Left lung (tissue), 10 donors: ENCODE measurements around the gene SSNA1. TPM values are rescaled to one million over a fixed set of nuclear protein-coding genes. Genes with fewer than 3 reads are reported as not detected.
A peak's percentile ranks its signal among the peaks of the same experiment; 100 is the strongest.
"Not testable (repeated sequence)": the region's sequence is repeated elsewhere in the genome, so short reads cannot be mapped to it uniquely, and the experiment has no call there.

Source experiments
- ATAC-seq: fragments of 200-7000 bp; cut with Tn5 transposase; one replicate; pipeline ENCODE4 v1.9.1; 2020; ENCODE audit warnings: moderate library complexity
- DNase-seq, 4 donors: peaks; one replicate each; pipeline ENCODE4 v3.0.0-alpha.2; 2013 to 2020
- H3K27ac ChIP-seq, 2 donors: fragments of 200-600 bp; sonication (generic) in 1 of 2; one replicate each; pipeline versions ENCODE4 v1.5.0 to v1.8.0; 2020 to 2021
- H3K27me3 ChIP-seq, 2 donors: fragments of 200-600 bp; sonication (generic) in 1 of 2; one replicate each; pipeline versions ENCODE4 v1.5.0 to v1.8.0; 2020 to 2021
- H3K36me3 ChIP-seq, 2 donors: fragments of 200-600 bp; sonication (generic) in 1 of 2; one replicate each; pipeline versions ENCODE4 v1.5.0 to v1.8.0; 2020 to 2021
- H3K4me1 ChIP-seq, 2 donors: fragments of 200-600 bp; one replicate each; pipeline ENCODE4 v1.8.0; 2021
- H3K4me3 ChIP-seq, 2 donors: fragments of 200-600 bp; sonication (generic) in 1 of 2; one replicate each; pipeline versions ENCODE4 v1.5.0 to v1.8.0; 2020 to 2021; ENCODE audit warnings: mild to moderate bottlenecking in 1 of 2
- H3K9me3 ChIP-seq, 2 donors: fragments of 200-600 bp; sonication (generic) in 1 of 2; one replicate each; pipeline versions ENCODE4 v1.5.0 to v1.8.0; 2020 to 2021
- CTCF ChIP-seq, 2 donors: fragments of 200-600 bp; sonication (generic) in 1 of 2; IDR thresholded peaks; one replicate each; pipeline versions ENCODE4 v1.5.0 to v1.8.0; 2021; ENCODE audit warnings: antibody characterized with exemption in 2 of 2
- intact Hi-C, 2 donors: fragments of 100-400 bp; cut with DNase I; formaldehyde crosslinking; loops; one replicate each; pipeline versions ENCODE4 v1.11.2 to v1.14.2; 2022
- polyA plus RNA-seq, 6 donors: library from polyadenylated mRNA; unstranded; fragments of 120-200 nt; gene quantifications; one replicate each; pipeline ENCODE4 v1.2.1, GENCODE V29; 2013; ENCODE audit not compliant: insufficient read length in 6 of 6
- total RNA-seq, 2 donors: library from RNA; stranded (reverse); fragmentation: NEBNext Ultra II Directional; extraction: Animal tissue kit (Norgen Biotek cat#: 25700); gene quantifications; one replicate each; pipeline ENCODE4 v1.2.1, GENCODE V29; 2021
- donor health status: DM: no; HTN: yes; CAD: no.
- donor health status: DM: no; HTN: no; CAD: no.

Gene SSNA1
- total and polyA plus RNA-seq, 8 donors, result 38.7 to 68.0 (median 53.3) TPM

GRCh38 chr9:137235424-137236237 is 47.2 kb downstream of the SSNA1 start:
- H3K27me3 ChIP-seq, result peaks cover 0 to 55% of the 10 kb centered on the region in 2 donors
- no peaks in the 10 kb centered on the region for H3K9me3 ChIP-seq
- no peak overlapping the region for H3K27ac ChIP-seq
- no peak for DNase-seq
- no peak for TF ChIP-seq CTCF (IDR thresholded peaks at IDR 0.05)
- no peak for ATAC-seq
- intact Hi-C loops, result no loop called here
- peak overlapping the region in 1 of 2 donors; percentile 16 for H3K4me3 ChIP-seq
- H3K4me1 ChIP-seq, result peaks cover 7 to 49% of the 10 kb centered on the region in 2 donors
- H3K36me3 ChIP-seq, result no peaks in the 10 kb centered on the region

- Histone ChIP-seq H3K9me3 (no peaks in the 10 kb centered on the region), H3K4me1 (peaks cover 7 to 49% of the 10 kb centered on the region in 2 donors), H3K36me3 (no peaks in the 10 kb centered on the region), H3K27ac (peak overlapping the region in 1 of 2 donors; percentile 53), H3K27me3 (peaks cover 0 to 48% of the 10 kb centered on the region in 2 donors), H3K4me3 (peak overlapping the region in 1 of 2 donors; percentile 16)
- ATAC-seq (peak; percentile 58), DNase-seq (peak; percentile 54 to 95 (median 88))
- intact Hi-C loops, result no loop called here
- TF ChIP-seq CTCF (IDR thresholded peaks at IDR 0.05), result peak; percentile 95 to 100
Observed at GRCh38 chr9:137236238-137236935, 47.9 kb downstream of the SSNA1 start.

- TF ChIP-seq CTCF (IDR thresholded peaks at IDR 0.05), result no peak
- H3K27ac ChIP-seq, result peak overlapping the region in 1 of 2 donors; percentile 53
- DNase-seq, result no peak
- intact Hi-C loops, result no loop called here
- no peaks in the 10 kb centered on the region for H3K9me3 ChIP-seq
- H3K4me3 ChIP-seq, result peak overlapping the region in 1 of 2 donors; percentile 16
- H3K27me3 ChIP-seq, result peaks cover 0 to 42% of the 10 kb centered on the region in 2 donors
- no peak for ATAC-seq
- H3K36me3 ChIP-seq, result peaks cover 0 to 4% of the 10 kb centered on the region in 2 donors
- H3K4me1 ChIP-seq, result peaks cover 8 to 53% of the 10 kb centered on the region in 2 donors
Observed at GRCh38 chr9:137236936-137237421, 48.5 kb downstream of the SSNA1 start.

GRCh38 chr9:137237759-137238726 is 49.6 kb downstream of the SSNA1 start:
- Histone ChIP-seq H3K27me3 (peaks cover 0 to 31% of the 10 kb centered on the region in 2 donors), H3K9me3 (no peaks in the 10 kb centered on the region), H3K36me3 (peaks cover 0 to 14% of the 10 kb centered on the region in 2 donors), H3K4me1 (peaks cover 17 to 64% of the 10 kb centered on the region in 2 donors), H3K4me3 (no peak overlapping the region), H3K27ac (no peak overlapping the region)
- TF ChIP-seq CTCF (IDR thresholded peaks at IDR 0.05), result no peak
- ATAC-seq (no peak), DNase-seq (no peak)
- intact Hi-C loops, result no loop called here

- Histone ChIP-seq H3K27ac (peak overlapping the region; percentile 96 to 99), H3K36me3 (peaks cover 0 to 26% of the 10 kb centered on the region in 2 donors), H3K4me3 (peak overlapping the region; percentile 55 to 96), H3K4me1 (peaks cover 17 to 77% of the 10 kb centered on the region in 2 donors), H3K27me3 (peaks cover 0 to 15% of the 10 kb centered on the region in 2 donors)
- ATAC-seq, H3K9me3 ChIP-seq, DNase-seq, intact Hi-C loops: not testable (repeated sequence)
Observed at GRCh38 chr9:137239541-137240200, 51.2 kb downstream of the SSNA1 start.
